Femur (tissue), 1 donor: ENCODE measurements around the gene GHDC.
"Not testable (repeated sequence)": the region's sequence is repeated elsewhere in the genome, so short reads cannot be mapped to it uniquely, and the experiment has no call there.

ENCODE experiments used
- DNase-seq: peaks from one replicate; pipeline ENCODE4 v3.0.0-alpha.2; 2017

Gene GHDC

GRCh38 chr17:42201458-42201772 is 7.1 kb upstream of the GHDC start:
- no peak for DNase-seq

GRCh38 chr17:42200706-42201457 is 6.6 kb upstream of the GHDC start:
- DNase-seq, result no peak

- DNase-seq, result no peak
Observed at GRCh38 chr17:42199416-42200011, 5.2 kb upstream of the GHDC start.

- no peak for DNase-seq
Observed at GRCh38 chr17:42198897-42199296, 4.6 kb upstream of the GHDC start.

GRCh38 chr17:42197564-42198156 is 3.4 kb upstream of the GHDC start:
- no peak for DNase-seq

GRCh38 chr17:42193216-42193968 is 902 bp downstream of the GHDC start:
- DNase-seq, result no peak

GRCh38 chr17:42192189-42193126 is 1.8 kb downstream of the GHDC start:
- DNase-seq, result no peak

GRCh38 chr17:42191275-42191608 is 3.1 kb downstream of the GHDC start:
- DNase-seq, result no peak

GRCh38 chr17:42190491-42191274 is 3.6 kb downstream of the GHDC start:
- no peak for DNase-seq

- DNase-seq, result no peak
Observed at GRCh38 chr17:42189651-42189965, 4.7 kb downstream of the GHDC start.

GRCh38 chr17:42188749-42189650 is 5.3 kb downstream of the GHDC start:
- DNase-seq, result peak; percentile 50

- no peak for DNase-seq
Observed at GRCh38 chr17:42187833-42188232, 6.5 kb downstream of the GHDC start.

GRCh38 chr17:42186191-42186590 is 8.1 kb downstream of the GHDC start:
- not testable (repeated sequence) for DNase-seq

- no peak for DNase-seq
Observed at GRCh38 chr17:42185621-42185930, 8.7 kb downstream of the GHDC start.

GRCh38 chr17:42184713-42185620 is 9.3 kb downstream of the GHDC start, which contains the start of gene HCRT:
TSS of gene HCRT (minus strand) at chr17:42185452. CDS start at chr17:42185365, 87 bp downstream.
- no peak for DNase-seq

GRCh38 chr17:42183741-42184711 is 10.3 kb downstream of the GHDC start:
- DNase-seq, result peak; percentile 80

GRCh38 chr17:42182927-42183734 is 11.2 kb downstream of the GHDC start:
- no peak for DNase-seq

- no peak for DNase-seq
Observed at GRCh38 chr17:42181851-42182207, 12.5 kb downstream of the GHDC start.
